GM19025 (cell line): ENCODE results near the gene PKD1.

Experiments
- ATAC-seq: cut with Tn5 transposase; IDR thresholded peaks from one replicate; pipeline ENCODE4 v1.9.1; 2021; ENCODE audit warnings: mild to moderate bottlenecking, low read depth, moderate library complexity; ENCODE audit not compliant: unreplicated experiment

PKD1 gene

GRCh38 chr16:2091547-2092255, 44.0 kb downstream of the PKD1 start:
- ATAC-seq, result peak; percentile 15

- ATAC-seq, result peak; percentile 36
Measured at GRCh38 chr16:2090777-2091546, 44.7 kb downstream of the PKD1 start.

- no peak for ATAC-seq
Measured at GRCh38 chr16:2090481-2090776, 45.3 kb downstream of the PKD1 start.

GRCh38 chr16:2089706-2090480, 45.8 kb downstream of the PKD1 start:
- no peak for ATAC-seq

- no peak for ATAC-seq
Measured at GRCh38 chr16:2088759-2089358, 46.8 kb downstream of the PKD1 start.

- ATAC-seq, result no peak
Measured at GRCh38 chr16:2087748-2088631, 47.7 kb downstream of the PKD1 start.

- no peak for ATAC-seq
Measured at GRCh38 chr16:2086812-2087747, 48.6 kb downstream of the PKD1 start.

- no peak for ATAC-seq
Measured at GRCh38 chr16:2086106-2086742, 49.5 kb downstream of the PKD1 start.

- ATAC-seq, result no peak
Measured at GRCh38 chr16:2085669-2086068, 50.0 kb downstream of the PKD1 start.

GRCh38 chr16:2084895-2085625, 50.6 kb downstream of the PKD1 start:
- no peak for ATAC-seq

- no peak for ATAC-seq
Measured at GRCh38 chr16:2083876-2084780, 51.6 kb downstream of the PKD1 start.

- no peak for ATAC-seq
Measured at GRCh38 chr16:2083409-2083808, 52.3 kb downstream of the PKD1 start.

- no peak for ATAC-seq
Measured at GRCh38 chr16:2082983-2083364, 52.7 kb downstream of the PKD1 start.

- ATAC-seq, result no peak
Measured at GRCh38 chr16:2082171-2082982, 53.3 kb downstream of the PKD1 start.

GRCh38 chr16:2081201-2082084, 54.3 kb downstream of the PKD1 start:
- no peak for ATAC-seq
